Limb (tissue), 2 donors: ENCODE measurements around the gene DCTPP1.
"Not testable (repeated sequence)": the region's sequence is repeated elsewhere in the genome, so short reads cannot be mapped to it uniquely, and the experiment has no call there.

Source experiments
- DNase-seq, 2 donors: peaks; one replicate each; pipeline ENCODE4 v3.0.0-alpha.2; 2016; ENCODE audit errors: extremely low spot score in 2 of 2

The DCTPP1 gene

DNA sequence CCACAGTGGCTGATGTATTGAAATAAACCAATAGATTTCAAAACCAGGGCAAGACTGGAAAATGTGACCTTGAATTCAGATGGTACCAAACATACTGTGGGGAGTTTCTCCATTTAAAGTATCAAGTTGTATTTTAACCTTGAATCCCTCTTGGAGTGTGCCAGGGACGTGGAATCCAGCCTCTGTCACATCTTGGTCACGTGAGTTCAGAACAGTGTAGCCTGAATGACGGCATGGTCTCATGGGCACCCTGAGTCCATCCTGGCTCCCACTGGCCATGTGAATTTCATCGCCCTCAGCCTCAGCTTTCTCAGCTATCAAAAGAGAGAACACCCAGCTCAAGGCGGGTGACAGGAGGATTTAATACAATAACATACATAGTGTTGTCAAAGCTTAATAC lies 15.7 kb downstream of the DCTPP1 start:
- DNase-seq: no peak

DNA sequence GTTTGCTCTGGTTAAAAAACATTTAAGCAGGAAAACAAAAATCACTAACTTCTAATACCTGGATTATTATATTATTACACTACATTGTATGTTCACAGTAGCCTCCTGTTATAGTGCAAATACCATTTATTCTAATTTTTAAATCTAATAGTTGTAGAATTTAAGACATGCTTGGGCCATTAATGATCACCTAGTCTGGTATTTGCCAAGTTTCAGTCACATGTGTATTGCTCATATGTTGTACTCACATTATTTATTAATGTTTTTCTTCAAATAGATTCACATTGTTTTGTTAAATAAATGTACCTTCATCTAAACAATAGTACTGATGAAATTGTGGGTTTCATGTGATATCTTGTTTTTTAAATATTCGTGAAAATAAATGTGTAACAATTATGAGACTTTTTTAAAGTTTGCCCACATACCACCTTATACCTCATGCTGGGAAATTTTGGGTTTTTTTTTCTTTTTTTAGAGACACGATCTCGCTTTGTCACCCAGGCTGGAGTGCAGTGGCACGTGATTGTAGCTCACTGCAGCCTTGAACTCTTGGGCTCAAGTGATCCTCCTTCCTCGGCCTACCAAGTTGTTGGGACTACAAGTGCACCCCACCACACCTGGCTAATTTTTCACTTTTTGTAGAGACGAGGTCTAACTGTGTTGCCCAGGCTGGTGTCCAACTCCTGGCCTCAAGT lies 16.6 kb downstream of the DCTPP1 start:
- no peak for DNase-seq

- DNase-seq: peak; percentile 82 to 95
Observed at GRCh38 chr16:30409125-30410060, 20.4 kb downstream of the DCTPP1 start.

- DNase-seq: no peak
Observed at GRCh38 chr16:30407804-30408534, 21.9 kb downstream of the DCTPP1 start.

- peak; percentile 93 to 95 for DNase-seq
Observed at GRCh38 chr16:30407102-30407803, 22.6 kb downstream of the DCTPP1 start, which contains the start of gene ZNF771. TSS of gene ZNF771 (plus strand) at chr16:30407606. CDS start at chr16:30408054, 448 bp downstream.

DNA sequence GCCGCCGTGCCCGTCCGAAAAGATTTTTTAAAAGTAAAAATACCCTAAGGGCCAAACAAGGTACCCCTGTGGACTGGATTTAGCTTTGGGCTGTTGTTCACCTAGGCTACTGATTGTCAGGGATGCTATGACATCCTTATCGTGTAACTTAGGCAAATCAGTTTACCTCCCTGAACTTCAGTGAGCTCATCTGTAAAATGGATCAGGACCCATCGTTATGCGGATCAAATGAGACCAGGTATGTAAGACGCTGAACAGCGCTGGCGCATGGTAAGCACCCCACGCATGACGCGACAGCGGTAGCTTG lies 23.1 kb downstream of the DCTPP1 start:
- no peak for DNase-seq

GRCh38 chr16:30401768-30402425 lies 27.9 kb downstream of the DCTPP1 start:
- no peak for DNase-seq

- no peak for DNase-seq
Observed at GRCh38 chr16:30399435-30400186, 30.2 kb downstream of the DCTPP1 start.

DNA sequence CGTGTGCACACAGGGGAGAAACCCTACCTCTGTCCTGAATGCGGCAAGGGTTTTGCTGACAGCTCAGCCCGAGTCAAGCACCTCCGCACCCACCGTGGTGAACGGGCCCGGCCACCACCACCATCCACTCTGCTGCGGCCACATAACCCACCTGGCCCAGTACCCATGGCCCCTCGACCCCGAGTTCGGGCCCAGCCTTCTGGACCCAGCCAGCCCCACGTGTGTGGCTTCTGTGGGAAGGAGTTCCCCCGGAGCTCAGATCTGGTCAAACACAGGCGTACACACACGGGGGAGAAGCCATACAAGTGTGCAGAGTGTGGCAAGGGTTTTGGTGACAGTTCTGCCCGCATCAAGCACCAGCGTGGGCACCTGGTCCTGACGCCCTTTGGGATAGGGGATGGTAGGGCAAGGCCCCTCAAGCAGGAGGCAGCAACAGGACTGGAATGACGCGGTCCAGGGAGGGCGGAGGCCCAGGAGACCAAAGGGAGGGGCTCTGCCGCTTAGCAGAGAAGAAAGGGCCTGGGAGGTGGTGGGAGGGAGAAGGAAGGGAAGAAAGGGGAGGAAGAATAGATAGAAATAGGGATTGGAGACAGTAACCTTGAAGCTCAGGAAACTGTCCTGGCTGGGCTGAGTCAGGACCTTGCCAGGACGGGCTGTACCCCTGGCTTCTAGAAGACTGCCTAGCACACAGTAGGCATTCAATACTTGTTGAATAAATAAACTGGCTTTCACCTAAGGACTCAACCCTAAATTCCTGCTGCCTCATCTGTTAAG lies 31.0 kb downstream of the DCTPP1 start:
- DNase-seq: no peak

DNA sequence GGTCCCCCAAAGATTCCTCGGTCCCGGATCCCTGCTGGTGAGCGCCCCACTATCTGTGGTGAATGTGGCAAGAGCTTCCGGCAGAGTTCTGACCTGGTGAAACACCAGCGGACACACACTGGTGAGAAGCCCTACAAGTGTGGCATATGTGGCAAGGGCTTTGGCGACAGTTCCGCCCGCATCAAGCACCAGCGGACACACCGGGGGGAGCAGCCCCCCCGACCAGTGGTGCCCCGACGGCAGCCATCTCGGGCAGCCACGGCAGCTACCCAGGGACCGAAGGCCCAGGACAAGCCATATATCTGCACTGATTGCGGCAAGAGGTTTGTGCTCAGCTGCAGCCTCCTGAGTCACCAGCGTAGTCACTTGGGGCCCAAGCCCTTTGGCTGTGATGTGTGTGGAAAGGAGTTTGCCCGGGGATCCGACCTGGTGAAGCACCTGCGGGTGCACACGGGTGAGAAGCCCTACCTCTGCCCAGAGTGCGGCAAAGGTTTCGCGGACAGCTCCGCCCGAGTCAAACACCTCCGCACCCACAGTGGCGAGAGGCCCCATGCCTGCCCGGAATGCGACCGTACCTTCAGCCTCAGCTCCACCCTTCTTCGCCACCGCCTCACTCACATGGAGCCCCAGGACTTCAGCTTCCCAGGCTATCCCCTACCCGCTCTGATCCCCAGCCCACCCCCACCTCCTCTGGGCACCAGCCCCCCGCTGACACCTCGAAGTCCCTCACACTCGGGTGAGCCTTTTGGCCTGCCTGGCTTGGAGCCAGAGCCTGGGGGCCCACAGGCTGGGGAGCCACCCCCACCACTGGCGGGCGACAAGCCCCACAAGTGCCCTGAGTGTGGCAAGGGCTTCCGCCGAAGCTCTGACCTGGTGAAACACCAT lies 31.8 kb downstream of the DCTPP1 start:
- DNase-seq: no peak

- DNase-seq: no peak
Observed at GRCh38 chr16:30397056-30397455, 32.8 kb downstream of the DCTPP1 start.

DNA sequence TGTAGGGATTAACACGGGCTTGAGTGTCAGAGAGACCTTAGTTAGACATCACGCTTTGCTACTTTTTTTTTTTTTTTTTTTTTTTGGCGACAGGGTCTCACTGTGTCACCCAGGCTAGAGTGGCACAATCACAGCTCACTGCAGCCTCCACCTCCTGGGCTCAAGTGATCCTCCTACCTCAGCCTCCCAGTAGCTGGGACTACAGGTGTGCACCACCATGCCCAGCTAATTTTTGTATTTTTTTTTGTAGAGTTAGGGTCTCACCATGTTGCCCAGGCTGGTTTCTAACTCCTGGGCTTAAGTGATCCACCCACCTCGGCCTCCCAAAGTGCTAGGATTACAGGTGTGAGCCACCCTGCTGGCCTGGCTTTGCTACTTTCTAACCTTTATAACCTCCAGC lies 33.2 kb downstream of the DCTPP1 start:
- not testable (repeated sequence) for DNase-seq

DNA sequence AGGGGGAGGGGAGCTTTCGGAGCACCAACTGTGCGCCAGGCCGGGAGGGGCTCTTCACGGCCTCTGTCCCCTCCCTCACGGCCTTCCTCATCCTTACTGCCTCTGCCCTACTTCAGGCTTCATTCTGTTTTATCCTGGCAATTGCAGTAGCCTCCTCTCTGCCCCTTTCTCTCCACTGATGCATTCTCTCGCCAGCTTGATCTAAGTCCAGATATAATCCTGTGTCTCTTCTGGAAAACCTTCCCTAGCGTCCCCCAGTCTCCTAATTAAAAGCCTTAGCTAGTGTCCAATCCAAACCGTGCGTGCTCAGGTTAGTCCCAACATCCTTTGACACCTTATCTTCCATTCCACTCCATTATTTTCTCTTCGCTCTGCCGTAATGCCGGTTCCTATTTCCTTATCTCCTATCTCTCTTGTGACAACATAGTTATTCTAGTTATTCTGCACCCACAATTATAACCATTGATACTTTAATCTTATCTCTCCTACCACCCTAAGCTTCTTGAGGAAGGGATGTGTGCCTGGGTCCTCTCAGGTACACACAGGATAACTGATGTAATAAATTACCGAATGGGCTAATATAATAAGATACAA lies 33.7 kb downstream of the DCTPP1 start:
- no peak for DNase-seq

DNA sequence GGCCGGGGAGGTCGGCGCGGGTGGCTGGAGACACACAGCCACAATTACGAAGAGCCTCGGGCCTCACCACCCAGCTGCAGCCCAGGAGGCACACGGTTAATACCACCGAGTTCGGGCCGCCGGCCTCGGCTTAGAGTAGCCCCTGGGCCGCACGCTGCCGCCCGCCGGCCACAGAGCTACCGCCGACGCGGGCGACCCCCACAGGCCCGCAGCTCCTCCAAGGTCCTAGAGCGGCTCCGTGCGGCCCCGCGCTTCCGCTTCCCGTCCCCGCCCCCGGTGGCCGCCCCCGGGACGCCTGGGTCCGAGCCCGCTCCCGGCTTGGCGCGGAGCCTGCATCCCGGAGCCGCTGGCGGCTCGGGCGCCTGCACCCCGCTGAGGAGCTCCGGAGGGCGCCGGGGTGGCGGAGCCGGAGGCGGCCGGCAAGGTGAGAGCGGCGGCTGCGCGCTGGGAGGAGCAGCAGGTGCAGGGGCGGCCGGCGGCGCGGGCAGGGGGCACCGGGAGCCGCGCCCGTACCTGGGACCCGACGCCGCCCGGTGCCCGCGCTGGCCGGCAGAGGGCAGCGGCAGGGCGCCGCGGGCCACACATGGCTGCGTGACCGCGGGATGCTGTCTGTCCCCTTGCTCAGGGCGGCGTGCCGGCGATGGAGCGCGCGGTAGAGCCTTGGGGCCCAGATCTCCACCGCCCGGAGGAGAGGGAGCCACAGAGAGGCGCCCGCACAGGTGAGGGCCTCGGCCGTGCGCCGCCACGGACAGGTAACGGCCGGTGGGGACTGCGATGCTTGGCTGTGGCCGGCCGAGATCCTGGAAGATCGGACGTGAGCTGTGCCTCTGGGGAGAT lies 34.5 kb downstream of the DCTPP1 start, which contains the start of gene ZNF48:
Gene ZNF48 (plus strand): TSS at position 266 of the 837 bp plus-strand sequence. CDS start 375 bp downstream, at position 641.
- DNase-seq: peak; percentile 91 to 96

GRCh38 chr16:30394592-30395154 lies 35.2 kb downstream of the DCTPP1 start:
- no peak for DNase-seq

DNA sequence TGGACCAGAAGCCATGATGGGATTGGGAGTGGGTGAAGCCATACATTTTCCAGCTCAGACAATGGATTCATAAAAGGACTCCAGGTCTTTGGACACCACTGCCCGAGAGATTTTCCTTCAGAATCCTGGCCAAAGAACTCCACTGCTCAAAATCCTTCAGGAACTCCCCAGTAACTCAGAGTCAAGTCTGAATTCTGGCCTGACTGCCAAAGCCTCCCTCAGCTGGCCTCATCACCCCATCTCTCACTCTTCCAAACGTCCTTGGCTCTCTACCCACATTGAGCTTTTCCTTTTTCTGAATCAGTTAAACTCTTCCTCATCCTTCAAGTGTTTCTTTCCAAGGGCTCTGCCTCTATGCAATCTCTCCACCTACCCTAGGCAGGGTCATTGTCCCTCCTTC lies 46.3 kb downstream of the DCTPP1 start:
- DNase-seq: no peak
